GM18858 (cell line): ENCODE measurements around the gene HAUS8.

Experiments used
- ATAC-seq: cut with Tn5 transposase; IDR thresholded peaks from one replicate; pipeline ENCODE4 v1.9.1; 2021; ENCODE audit not compliant: unreplicated experiment

The HAUS8 gene

GRCh38 chr19:17001603-17002183, 73.6 kb downstream of the HAUS8 start:
- ATAC-seq, result no peak
